GM12878 (cell line): ENCODE results near the gene PRR23C. TPM values are rescaled to one million over a fixed set of nuclear protein-coding genes. Genes with fewer than 3 reads are reported as not detected.
A peak's percentile ranks its signal among the peaks of the same experiment; 100 is the strongest.

ENCODE experiments used
- ATAC-seq: fragments of 200-7000 bp; cut with Tn5 transposase; 3 replicates; pipeline ENCODE4 v1.9.1; 2020; ENCODE audit warnings: mild to moderate bottlenecking, moderate library complexity
- Bru-seq: library from RNA; stranded (reverse); fragments of 400-500 nt; gene quantifications from one replicate; lab custom pipeline; 2021; lab: Mats Ljungman, UMichigan
- BruChase-seq, 2 experiments: library from RNA; stranded (reverse); fragments of 400-500 nt; gene quantifications; one replicate each; lab custom pipeline; 2021; lab: Mats Ljungman, UMichigan
- BruUV-seq: library from RNA; stranded (reverse); fragments of 400-500 nt; replicated peaks from 2 replicates; lab custom pipeline; 2021; lab: Mats Ljungman, UMichigan
- CTCF ChIA-PET: fragments of 300-600 bp; sonication (Branson Sonifier 250); formaldehyde crosslinking; extraction: SDS; loops from one replicate; lab custom pipeline; 2021; ENCODE audit warnings: inconsistent platforms; lab: Yijun Ruan, JAX
- POLR2A ChIA-PET: fragments of 350-600 bp; formaldehyde crosslinking; extraction: SDS; loops from one replicate; lab custom pipeline; 2021; ENCODE audit warnings: inconsistent platforms; lab: Charles Lee
- RAD21 ChIA-PET: fragments of 300-600 bp; sonication (Branson Sonifier 250); formaldehyde crosslinking; loops from one replicate; lab custom pipeline; 2023; ENCODE audit warnings: antibody characterized with exemption; ENCODE audit not compliant: unreplicated experiment; lab: Charles Lee
- SMC1A ChIA-PET: fragments of 300-600 bp; sonication (Branson Sonifier 250); formaldehyde crosslinking; loops from one replicate; lab custom pipeline; 2023; ENCODE audit not compliant: unreplicated experiment, uncharacterized antibody; lab: Charles Lee
- DNase-seq: peaks from one replicate; pipeline ENCODE4 v3.0.0-alpha.2; 2011; ENCODE audit warnings: low read depth, low spot score
- FAIRE-seq: peaks from 3 replicates; lab custom pipeline; 2011; peaks lifted over from hg19 to GRCh38; lab: Jason Lieb, UNC
- H2AFZ ChIP-seq: 2 replicates; pipeline ENCODE4 v1.6.0; 2011; ENCODE audit warnings: low read depth, low read length, control low read depth; ENCODE audit not compliant: control insufficient read depth
- H3K27ac ChIP-seq: 2 replicates; pipeline ENCODE4 v1.5.1; 2011; ENCODE audit warnings: control low read depth; ENCODE audit not compliant: control insufficient read depth, insufficient read depth
- H3K27me3 ChIP-seq, 2 experiments: replicated peaks in 1 of 2; 2 replicates each; pipeline versions ENCODE4 v1.6.0 to v1.6.1; 2011; ENCODE audit warnings: low read length in 1 of 2; ENCODE audit not compliant: control insufficient read depth in 2 of 2, insufficient read depth in 2 of 2
- H3K36me3 ChIP-seq, 2 experiments: 2 replicates each; pipeline ENCODE4 v1.5.1; 2011; ENCODE audit warnings: low read length in 1 of 2; ENCODE audit not compliant: control insufficient read depth in 2 of 2, insufficient read depth in 2 of 2
- H3K4me1 ChIP-seq: 2 replicates; pipeline ENCODE4 v1.6.1; 2011; ENCODE audit warnings: mild to moderate bottlenecking, low read length, moderate library complexity, mixed read lengths; ENCODE audit not compliant: control insufficient read depth, insufficient read depth
- H3K4me2 ChIP-seq: 2 replicates; pipeline ENCODE4 v1.6.0; 2011; ENCODE audit warnings: control low read depth; ENCODE audit not compliant: control insufficient read depth, insufficient read depth
- H3K4me3 ChIP-seq: fragments of 200-600 bp; sonication (generic); 2 replicates; pipeline ENCODE4 v1.5.1; 2016
- H3K79me2 ChIP-seq: 2 replicates; pipeline ENCODE4 v1.6.0; 2011; ENCODE audit warnings: low read length; ENCODE audit not compliant: control insufficient read depth, insufficient read depth
- H3K9ac ChIP-seq: 2 replicates; pipeline ENCODE4 v1.8.0; 2011; ENCODE audit warnings: low read length, control low read depth, mixed read lengths; ENCODE audit not compliant: control insufficient read depth, insufficient read depth
- H3K9me3 ChIP-seq: replicated peaks from 3 replicates; pipeline ENCODE4 v1.5.1; 2011; ENCODE audit warnings: mild to moderate bottlenecking, low read length; ENCODE audit not compliant: control insufficient read depth, insufficient read depth
- H4K20me1 ChIP-seq: 2 replicates; pipeline ENCODE4 v1.6.0; 2011; ENCODE audit not compliant: control insufficient read depth, insufficient read depth
- WGBS: methylation state at CpG from one replicate; pipeline ENCODE4 v1.1.6; 2016; ENCODE audit warnings: low lambda C conversion rate; ENCODE audit not compliant: insufficient replicate concordance, insufficient coverage; ENCODE audit errors: missing lambda C conversion rate; 5-methylcytosine and 5-hydroxymethylcytosine counted together
- in situ Hi-C: fragments of 300-500 bp; cut with MboI; formaldehyde crosslinking; loops from 9 replicates; pipeline ENCODE4 v1.14.3; 2018; ENCODE audit warnings: mixed read lengths
- intact Hi-C: fragments of 100-400 bp; cut with micrococcal nuclease; formaldehyde crosslinking; loops from one replicate; pipeline ENCODE4 v1.14.2; 2022; ENCODE audit not compliant: unreplicated experiment
- long read RNA-seq, 2 experiments: library from polyadenylated mRNA; unstranded; transcript quantifications; one replicate each; pipeline ENCODE4 v2.0.0, GENCODE V29; 2019 to 2020
- polyA minus RNA-seq, 3 experiments: library from RNA; depleted of rRNA, polyadenylated mRNA; stranded (reverse); fragments of >200 nt; gene quantifications; 2 replicates each; pipeline ENCODE4 v1.2.3, GENCODE V29; 2011
- polyA plus RNA-seq, 11 experiments: library from polyadenylated mRNA; depleted of rRNA in 4 of 11; unstranded in 6 of 11; stranded (reverse) in 5 of 11; fragments of >200 nt; fragmentation: Nextera tagmentation in 4 of 11; fragmentation: Illumina TruSeq in 1 of 11; extraction: Ambion mirVana in 4 of 11; extraction: Trizol in 1 of 11; gene quantifications; 1 replicate in 1 of 11; 2 replicates in 10 of 11; pipeline versions ENCODE4 v1.2.1 to v1.2.3, GENCODE V29; 2011 to 2016; ENCODE audit warnings: inconsistent platforms in 2 of 11, missing spikeins in 2 of 11, low read depth in 1 of 11
- total RNA-seq, 4 experiments: library from RNA; depleted of rRNA in 3 of 4; stranded (reverse); fragments of >200 nt in 3 of 4; fragmentation: Illumina TruSeq in 1 of 4; extraction: Trizol in 1 of 4; gene quantifications; 2 replicates each; pipeline versions ENCODE4 v1.2.1 to v1.2.3, GENCODE V29; 2013 to 2021
- TF ChIP-seq, protein P1 (sequence below): fragments of 150-350 bp; IDR thresholded peaks from 2 replicates; pipeline ENCODE4 v1.6.1; 2016; ENCODE audit warnings: low read depth, low read length
- TF ChIP-seq, protein P2 (sequence below), 3 experiments: IDR thresholded peaks in 2 of 3; conservative IDR thresholded peaks in 1 of 3; 2 replicates each; pipeline ENCODE4 v1.5.1; 2011; ENCODE audit warnings: low read depth in 3 of 3, low read length in 3 of 3, mild to moderate bottlenecking in 3 of 3, control low read depth in 2 of 3, moderate library complexity in 2 of 3, inconsistent platforms in 1 of 3, mixed read lengths in 1 of 3; ENCODE audit not compliant: control insufficient read depth in 2 of 3, insufficient read depth in 1 of 3; ENCODE audit errors: extremely low read depth in 1 of 3

PRR23C gene
- total RNA-seq (2013; cell fraction: nucleolus; rRNA removed) = not detected in 2 replicates
- total RNA-seq (2014; rRNA removed) = not detected in 2 replicates
- total RNA-seq (2014; rRNA removed; fragmentation: Illumina TruSeq; extraction: Trizol) = not detected in 2 replicates
- total RNA-seq (2021) = not detected in 2 replicates
- not detected for polyA plus RNA-seq (2011; ENCODE audit: low read depth)
- not detected in 2 replicates for polyA plus RNA-seq (2011; rRNA removed)
- polyA plus RNA-seq (2011; cell fraction: cytosol; rRNA removed) = not detected in 2 replicates
- not detected in 2 replicates for polyA plus RNA-seq (2011; cell fraction: nucleus; rRNA removed)
- not detected in 2 replicates for polyA plus RNA-seq (2012)
- not detected in 2 replicates for polyA plus RNA-seq (2014; fragmentation: Illumina TruSeq; extraction: Trizol)
- not detected for polyA plus RNA-seq (2014; fragmentation: Nextera tagmentation; extraction: Ambion mirVana)
- not detected in 2 replicates for polyA plus RNA-seq (2014; rRNA removed)
- not detected for polyA plus RNA-seq (2016; fragmentation: Nextera tagmentation; extraction: Ambion mirVana)
- polyA minus RNA-seq (2011; rRNA and poly(A)+ RNA removed) = not detected in 2 replicates
- polyA minus RNA-seq (2011; cell fraction: cytosol; rRNA and poly(A)+ RNA removed) = not detected in 2 replicates
- polyA minus RNA-seq (2011; cell fraction: nucleus; rRNA and poly(A)+ RNA removed) = not detected in 2 replicates
- not detected for Bru-seq, nascent RNA
- not detected for BruChase-seq, experiment 1, labeled RNA remaining after a 6-hour chase
- not detected for BruChase-seq, experiment 2, labeled RNA remaining after a 2-hour chase
- long read RNA-seq, experiment 1 = 0 reads
- long read RNA-seq, experiment 2 = 0 reads

GRCh38 chr3:139044366-139045210 is at the start of gene PRR23C:
Gene PRR23C, minus strand, starts transcription at chr3:139044892. Its CDS starts 272 bp downstream, at chr3:139044620.
- SMC1A ChIA-PET = no interaction called here
- CTCF ChIA-PET = no interaction called here
- Histone ChIP-seq H3K27me3 (no peaks in the 10 kb centered on the region), H4K20me1 (no peaks in the 10 kb centered on the region), H2AFZ (no peak within 1 kb of the TSS), H3K4me3 (no peak within 1 kb of the TSS), H3K36me3 (no peaks in the 10 kb centered on the region), H3K27ac (no peak within 1 kb of the TSS), H3K9ac (no peak within 1 kb of the TSS), H3K4me1 (no peaks in the 10 kb centered on the region), H3K4me2 (no peak within 1 kb of the TSS), H3K79me2 (no peaks in the 10 kb centered on the region), H3K9me3 (no peaks in the 10 kb centered on the region; the same call in 2 of the 3 replicates)
- WGBS = 88% methylated on average over 72 of the region's 77 CpGs
- TF ChIP-seq, protein P1, sequence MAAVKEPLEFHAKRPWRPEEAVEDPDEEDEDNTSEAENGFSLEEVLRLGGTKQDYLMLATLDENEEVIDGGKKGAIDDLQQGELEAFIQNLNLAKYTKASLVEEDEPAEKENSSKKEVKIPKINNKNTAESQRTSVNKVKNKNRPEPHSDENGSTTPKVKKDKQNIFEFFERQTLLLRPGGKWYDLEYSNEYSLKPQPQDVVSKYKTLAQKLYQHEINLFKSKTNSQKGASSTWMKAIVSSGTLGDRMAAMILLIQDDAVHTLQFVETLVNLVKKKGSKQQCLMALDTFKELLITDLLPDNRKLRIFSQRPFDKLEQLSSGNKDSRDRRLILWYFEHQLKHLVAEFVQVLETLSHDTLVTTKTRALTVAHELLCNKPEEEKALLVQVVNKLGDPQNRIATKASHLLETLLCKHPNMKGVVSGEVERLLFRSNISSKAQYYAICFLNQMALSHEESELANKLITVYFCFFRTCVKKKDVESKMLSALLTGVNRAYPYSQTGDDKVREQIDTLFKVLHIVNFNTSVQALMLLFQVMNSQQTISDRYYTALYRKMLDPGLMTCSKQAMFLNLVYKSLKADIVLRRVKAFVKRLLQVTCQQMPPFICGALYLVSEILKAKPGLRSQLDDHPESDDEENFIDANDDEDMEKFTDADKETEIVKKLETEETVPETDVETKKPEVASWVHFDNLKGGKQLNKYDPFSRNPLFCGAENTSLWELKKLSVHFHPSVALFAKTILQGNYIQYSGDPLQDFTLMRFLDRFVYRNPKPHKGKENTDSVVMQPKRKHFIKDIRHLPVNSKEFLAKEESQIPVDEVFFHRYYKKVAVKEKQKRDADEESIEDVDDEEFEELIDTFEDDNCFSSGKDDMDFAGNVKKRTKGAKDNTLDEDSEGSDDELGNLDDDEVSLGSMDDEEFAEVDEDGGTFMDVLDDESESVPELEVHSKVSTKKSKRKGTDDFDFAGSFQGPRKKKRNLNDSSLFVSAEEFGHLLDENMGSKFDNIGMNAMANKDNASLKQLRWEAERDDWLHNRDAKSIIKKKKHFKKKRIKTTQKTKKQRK = no peak
- TF ChIP-seq, protein P2, sequence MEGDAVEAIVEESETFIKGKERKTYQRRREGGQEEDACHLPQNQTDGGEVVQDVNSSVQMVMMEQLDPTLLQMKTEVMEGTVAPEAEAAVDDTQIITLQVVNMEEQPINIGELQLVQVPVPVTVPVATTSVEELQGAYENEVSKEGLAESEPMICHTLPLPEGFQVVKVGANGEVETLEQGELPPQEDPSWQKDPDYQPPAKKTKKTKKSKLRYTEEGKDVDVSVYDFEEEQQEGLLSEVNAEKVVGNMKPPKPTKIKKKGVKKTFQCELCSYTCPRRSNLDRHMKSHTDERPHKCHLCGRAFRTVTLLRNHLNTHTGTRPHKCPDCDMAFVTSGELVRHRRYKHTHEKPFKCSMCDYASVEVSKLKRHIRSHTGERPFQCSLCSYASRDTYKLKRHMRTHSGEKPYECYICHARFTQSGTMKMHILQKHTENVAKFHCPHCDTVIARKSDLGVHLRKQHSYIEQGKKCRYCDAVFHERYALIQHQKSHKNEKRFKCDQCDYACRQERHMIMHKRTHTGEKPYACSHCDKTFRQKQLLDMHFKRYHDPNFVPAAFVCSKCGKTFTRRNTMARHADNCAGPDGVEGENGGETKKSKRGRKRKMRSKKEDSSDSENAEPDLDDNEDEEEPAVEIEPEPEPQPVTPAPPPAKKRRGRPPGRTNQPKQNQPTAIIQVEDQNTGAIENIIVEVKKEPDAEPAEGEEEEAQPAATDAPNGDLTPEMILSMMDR (IDR thresholded peaks at IDR 0.05 in 2 of 3, conservative IDR thresholded peaks at IDR 0.05 in 1 of 3; ENCODE audit: control insufficient read depth in 2 of 3, extremely low read depth in 1 of 3, insufficient read depth in 1 of 3, low read depth in 3 of 3, low read length in 3 of 3) = 0 out of 6 replicates have a peak, but pooled peaks of 1 of the 3 experiments have one; percentile 3
- in situ Hi-C loops = no loop called here
- FAIRE-seq (no peak), DNase-seq (no peak), ATAC-seq (no peak)
- POLR2A ChIA-PET = no interaction called here
- RAD21 ChIA-PET = no interaction called here
- intact Hi-C loops = no loop called here
- no TSS peak for BruUV-seq
